ENCODE results near the gene MED15.
"Not testable (repeated sequence)": the region's sequence is repeated elsewhere in the genome, so short reads cannot be mapped to it uniquely, and the experiment has no call there.

Gene MED15

DNA sequence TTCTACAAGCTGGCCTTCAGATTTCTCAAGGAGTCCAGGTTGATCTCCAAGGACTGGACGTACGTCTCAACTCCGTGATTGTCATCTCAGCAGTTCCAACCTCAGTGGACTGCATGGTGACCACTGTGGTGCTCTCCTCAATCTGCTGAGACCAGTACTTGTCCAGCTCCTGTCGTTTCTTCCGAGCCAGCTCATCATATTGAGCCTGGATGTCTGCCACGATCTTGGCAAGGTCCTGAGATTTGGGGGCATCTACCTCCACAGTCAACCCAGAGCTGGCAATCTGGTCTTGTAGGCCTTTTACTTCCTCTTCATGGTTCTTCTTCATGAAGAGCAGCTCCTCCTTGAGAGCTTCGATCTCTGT, 24.3 kb upstream of the MED15 start:
- DNase-seq (ENCODE audit: low read depth in 2 of 2) = not testable (repeated sequence)

DNA sequence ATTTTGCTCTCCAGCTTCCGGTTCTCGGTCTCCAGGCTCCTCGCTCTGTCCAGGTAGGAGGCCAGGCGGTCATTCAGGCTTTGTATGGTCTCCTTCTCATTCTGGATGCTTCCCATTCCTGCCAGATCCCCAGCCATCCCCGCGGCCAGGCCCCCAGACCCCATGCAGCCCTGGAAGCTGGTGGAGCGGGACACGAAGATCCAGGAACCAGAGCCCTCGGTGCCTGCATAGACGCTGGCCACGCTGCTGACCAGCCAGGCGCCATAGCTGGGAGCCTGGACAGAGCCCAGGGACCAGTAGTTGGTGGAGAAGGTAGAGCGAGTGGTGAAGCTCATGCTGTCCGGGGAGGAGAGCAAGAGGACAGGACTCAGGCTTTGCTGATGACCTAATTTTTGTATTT, 23.6 kb upstream of the MED15 start:
- DNase-seq (ENCODE audit: low read depth in 2 of 2) = no peak

DNA sequence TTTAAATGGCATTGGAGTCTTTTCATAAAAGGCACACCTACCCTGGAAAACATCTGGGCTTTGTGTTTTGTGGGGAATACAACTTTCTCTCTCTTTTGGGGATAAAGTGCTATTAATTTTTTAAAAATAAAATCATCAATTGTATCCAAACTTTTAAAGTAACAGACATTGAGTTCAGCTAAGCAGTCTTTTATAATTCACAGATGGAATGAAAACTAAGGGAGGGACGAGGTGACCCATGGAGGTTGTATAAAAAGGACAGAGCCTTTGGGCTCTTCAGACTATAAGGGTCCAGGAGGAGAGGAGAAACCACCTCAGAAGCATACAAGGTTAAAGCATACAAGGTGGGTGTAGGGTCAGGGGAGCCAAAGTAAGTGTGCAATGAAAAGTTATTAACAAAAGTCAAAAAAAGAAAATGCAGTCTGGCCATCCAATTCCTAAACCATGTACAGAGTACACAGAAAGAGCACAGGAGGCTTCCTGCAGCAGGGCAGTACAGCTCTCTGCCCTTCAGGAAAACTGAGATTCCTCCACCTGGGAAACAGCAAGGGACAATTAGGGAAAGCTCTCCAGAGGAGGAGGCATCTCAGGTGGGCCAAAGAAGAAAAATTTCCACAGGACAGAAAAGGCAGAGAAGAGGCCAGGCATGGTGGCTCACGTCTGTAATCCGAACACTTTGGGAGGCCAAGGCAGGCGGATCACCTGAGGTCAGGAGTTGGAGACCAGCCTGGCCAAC, 22.3 kb upstream of the MED15 start:
- DNase-seq (ENCODE audit: low read depth in 2 of 2) = no peak

DNA sequence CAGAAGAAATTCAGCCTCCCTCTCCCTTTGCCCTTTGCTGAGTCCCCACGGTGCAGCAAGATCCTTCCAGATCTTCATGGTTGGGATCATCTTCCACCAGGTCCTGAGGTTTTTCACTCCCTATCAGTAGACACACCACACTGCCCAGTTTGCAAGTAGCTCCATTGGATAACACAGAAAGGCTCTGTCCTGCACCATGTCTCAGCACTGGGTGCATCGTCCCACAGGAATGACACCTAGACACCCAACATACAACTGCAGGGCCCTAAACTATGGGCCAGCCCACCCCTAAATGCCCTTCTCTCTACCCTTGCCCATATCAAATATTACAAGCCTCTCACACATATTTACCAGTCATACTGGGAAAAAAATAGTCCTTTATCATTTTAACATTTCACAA, 21.2 kb upstream of the MED15 start:
- no peak for DNase-seq (ENCODE audit: low read depth in 2 of 2)

DNA sequence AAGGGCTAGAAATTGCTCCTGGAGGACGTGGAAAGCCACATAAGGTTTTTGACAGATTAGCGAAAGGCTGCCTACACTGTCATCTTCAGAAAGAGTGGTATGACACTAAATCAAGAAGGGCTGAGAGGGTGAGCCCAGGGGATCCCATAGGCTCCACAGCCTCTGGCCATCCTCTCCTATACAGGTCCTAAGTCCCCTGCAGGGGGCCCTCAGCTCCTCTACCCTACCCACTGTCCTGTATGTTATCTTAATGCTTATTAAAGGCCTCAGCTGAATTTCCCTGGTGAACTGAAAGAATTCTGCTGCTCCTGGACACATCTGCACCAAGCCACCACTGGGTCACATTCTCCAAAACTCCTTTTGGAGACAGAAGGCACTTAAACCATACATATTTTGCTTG, 19.7 kb upstream of the MED15 start:
- no peak for DNase-seq (ENCODE audit: low read depth in 2 of 2)

DNA sequence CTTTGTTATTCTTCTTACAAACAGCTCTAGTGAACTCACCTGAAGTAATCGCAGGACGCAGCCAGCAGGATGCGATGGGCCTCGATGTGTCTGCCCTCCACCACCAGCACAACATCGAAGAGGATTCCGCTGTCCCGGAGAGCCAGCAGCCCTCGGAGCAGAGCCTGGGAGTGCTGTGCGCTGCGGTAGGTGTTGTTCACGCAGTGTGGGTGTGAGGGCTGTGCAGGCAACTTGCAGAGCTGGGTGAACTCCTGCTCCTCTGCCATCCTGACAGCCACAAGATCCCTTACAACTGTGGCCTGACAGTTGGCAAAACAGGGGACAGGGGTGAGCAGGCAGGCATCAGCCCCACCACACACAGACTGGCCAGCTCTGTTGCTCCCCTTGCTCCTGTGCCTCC, 18.5 kb upstream of the MED15 start:
- DNase-seq (ENCODE audit: low read depth in 2 of 2) = no peak

DNA sequence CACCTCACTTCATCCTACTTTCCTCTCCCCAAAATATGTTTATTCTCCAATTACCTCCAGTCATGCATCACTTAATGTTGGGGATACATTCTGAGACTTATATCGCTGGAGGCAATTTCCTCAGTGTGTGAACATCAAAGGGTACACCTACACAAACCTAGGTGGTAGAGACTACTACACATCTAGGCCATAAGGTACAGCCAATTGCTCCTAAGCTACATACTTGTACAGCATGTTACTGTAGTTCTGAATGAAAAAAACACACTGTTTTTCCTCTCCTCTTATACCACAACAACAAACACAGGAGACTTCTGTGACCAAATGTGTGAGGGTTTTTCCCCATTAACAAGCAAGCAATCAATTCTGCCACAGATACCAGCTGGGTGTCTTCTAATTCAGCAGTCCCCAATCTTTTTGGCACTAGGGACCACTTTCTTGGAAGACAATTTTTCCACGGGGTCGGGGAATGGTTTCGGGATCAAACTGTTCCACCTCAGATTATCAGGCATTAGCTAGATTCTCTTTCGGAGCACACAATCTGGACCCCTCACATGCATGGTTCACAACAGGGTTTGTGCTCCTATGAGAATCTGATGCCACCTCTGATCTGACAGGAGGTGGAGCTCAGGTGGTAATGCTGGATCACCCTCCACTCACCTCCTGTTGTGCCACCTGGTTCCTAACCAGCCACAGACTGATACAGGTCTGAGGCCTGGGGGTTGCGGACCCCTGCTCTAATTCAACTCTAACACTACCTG, 17.0 kb upstream of the MED15 start:
- DNase-seq (ENCODE audit: low read depth in 2 of 2) = no peak

DNA sequence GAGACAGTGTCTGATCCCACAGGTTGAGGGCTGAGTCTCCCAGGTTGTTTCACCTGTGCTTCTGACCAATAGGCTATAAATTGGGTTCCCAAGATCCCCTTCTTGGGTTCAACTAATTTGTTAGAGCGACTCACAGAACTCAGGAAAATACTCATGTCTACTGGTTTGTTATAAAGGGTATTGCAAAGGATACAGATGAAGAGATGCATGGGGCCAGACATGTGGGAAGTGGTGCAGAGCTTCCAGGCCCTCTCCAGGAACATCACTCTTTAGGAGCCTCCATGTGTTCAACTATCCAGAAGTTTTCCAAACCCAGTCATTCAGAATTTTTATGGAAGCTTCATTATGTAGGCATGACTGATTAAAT, 16.5 kb upstream of the MED15 start:
- DNase-seq (ENCODE audit: low read depth in 2 of 2) = no peak

DNA sequence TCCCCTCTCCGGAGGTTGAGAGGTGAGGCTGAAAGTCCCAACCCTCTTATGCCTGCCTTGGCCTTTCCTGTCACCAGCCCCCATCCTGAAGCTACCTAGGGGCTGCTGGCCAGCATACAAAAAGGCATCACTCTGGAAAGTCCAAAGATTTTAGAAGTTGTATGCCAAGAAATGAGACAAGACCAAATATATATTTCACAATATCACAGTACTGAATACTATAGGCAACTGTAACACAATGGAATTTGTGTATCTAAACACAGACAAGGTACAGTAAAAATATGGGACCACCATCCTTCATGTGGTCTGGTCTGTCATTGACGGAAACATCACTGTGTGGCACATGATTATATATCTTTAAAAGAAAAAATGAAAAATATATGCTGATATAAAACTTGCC, 16.1 kb upstream of the MED15 start:
- DNase-seq (ENCODE audit: low read depth in 2 of 2) = no peak

DNA sequence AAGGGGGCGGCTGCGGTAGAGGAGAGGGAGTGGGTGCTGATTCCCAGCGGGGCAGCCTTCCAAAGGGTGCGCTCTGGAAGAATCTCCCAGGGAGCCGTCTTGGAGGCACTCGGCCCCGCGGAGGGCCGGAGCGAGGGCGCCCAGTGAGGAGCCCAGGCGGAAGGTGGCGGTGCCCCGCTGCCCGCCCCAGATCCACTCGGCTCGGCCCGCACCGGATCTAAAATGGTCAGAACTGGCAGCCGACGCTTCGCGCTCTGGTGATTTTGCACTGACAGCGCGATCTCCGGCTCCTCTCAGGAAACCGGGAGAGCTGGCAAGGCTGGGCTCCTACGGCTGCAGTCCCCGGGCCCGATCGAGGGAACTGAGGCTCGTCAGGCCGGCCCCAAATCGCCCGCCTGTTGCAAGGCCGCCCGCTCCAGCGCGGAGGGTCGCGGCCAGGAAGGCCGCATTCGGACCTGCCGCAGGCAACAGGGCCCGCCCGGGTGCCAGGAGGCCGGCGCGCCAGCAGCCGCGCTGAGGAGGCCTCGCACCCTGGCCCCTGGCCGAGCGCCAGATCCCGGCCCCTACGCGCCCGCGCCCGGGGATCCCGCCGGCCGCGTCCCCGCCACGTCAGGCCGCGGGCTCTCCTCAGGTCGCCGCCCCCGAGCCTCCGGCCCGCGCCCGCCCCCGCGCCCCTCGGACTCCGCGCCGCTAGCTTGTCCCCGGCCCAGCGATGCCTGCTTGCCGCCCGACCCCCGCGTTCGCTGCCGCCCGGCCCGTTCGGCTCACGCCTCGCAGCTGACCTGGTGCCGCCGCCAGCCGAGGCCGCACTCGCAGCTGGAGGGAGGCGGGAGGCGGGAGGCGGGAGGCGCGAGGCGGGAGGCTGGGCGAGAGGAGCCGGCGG, 12.2 kb upstream of the MED15 start, which contains the start of gene KLHL22:
TSS of gene KLHL22 (minus strand) at position 818 of the 883 bp plus-strand sequence. CDS start 6,584 bp downstream, outside the sequence.
- no peak for DNase-seq (ENCODE audit: low read depth in 2 of 2)

DNA sequence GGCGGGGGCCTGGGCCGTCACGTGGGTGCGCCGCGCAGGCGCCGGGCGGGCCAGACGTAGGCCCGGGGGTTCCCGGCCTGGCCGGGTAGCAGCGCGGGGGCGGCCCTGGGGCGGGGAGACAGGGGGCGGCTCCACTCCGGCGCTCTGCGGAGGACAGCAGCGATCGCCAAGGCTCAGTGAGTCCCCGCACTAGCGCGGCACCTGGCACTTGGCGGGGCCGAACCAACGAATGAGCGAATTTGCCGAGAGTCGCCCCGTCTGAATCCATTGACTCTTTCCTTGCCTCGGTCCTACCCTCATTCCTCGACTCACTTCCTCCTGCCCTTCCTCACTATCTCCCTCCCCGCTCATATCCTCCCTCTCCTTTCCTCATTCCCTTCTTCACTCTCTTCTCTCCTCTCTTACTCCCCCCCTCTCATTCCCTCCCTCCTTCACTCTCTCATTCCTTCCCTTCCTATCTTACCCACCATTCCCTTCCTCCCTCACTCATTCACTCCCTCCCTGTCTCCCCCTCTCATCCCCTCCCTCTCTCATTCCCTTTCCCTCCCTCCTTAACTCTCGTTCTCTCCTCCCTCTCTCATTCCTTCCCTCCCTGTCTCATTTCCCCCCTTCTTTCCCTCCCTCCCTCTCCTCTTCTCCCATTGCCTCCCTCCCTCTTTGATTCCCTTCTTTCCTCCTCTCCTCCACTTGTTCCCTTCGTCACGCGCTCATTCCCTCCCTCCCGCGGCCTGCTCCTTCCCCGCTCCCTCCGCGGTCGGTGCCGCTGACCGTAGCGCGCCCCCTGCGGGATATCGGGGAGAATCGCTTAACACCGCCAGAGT, 11.3 kb upstream of the MED15 start:
- DNase-seq (ENCODE audit: low read depth in 2 of 2) = peak; percentile 85 to 86

DNA sequence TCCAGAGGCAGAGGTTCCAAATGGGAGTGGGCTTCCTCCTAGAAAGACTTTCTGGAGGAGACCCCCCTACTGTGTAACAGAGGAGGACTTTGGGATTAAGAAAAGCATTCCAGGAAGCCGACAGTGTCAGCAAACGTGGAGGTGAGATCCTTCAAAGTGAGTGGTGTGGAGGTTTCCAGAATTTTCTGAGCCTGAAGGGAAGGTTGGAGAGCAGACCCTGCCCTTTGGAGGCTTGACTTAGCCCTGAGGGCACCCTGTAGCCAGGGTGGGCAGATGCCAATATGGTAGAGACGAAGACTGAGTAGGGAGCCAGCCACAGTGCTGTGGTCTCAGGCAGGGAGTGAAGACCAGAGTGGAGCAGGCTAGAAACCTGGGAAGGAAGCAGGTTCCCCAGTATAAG, 10.0 kb upstream of the MED15 start:
- no peak for DNase-seq (ENCODE audit: low read depth in 2 of 2)

DNA sequence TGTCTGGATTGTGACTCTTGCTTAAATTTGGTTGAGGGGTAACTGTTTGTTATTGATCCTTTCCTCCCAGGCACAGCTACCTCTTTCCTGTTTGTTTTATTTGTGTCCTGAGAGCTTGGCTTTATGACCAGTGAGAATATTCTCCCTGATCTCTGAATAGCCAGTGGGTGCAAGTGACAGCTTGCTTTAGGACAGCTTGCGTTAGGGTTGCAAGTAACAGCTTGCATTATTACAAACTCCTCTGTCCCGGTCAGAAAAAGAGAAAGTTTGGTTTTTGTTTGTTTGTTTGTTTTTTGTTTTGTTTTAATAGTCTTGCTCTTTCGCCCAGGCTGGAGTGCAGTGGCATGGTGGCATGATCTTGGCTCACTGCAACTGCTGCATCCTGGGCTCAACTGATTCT, 8.5 kb upstream of the MED15 start:
- no peak for DNase-seq (ENCODE audit: low read depth in 2 of 2)

DNA sequence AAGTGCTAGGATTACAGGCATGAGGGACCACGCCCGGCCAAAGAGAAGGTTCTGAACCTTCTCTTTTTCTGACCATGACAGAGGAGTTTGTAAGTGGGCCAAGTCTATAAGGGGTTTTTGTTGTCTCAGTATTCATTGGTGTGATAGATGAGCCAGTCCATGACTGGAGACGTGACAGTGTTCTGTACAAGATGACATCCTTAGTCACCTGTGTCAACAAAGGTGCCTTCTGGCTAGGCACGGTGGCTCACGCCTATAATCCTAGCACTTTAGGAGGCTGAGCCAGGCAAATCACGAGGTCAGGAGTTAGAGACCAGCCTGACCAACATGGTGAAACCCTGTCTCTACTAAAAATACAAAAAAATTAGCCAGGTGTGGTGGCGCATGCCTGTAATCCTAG, 7.6 kb upstream of the MED15 start:
- DNase-seq (ENCODE audit: low read depth in 2 of 2) = no peak

DNA sequence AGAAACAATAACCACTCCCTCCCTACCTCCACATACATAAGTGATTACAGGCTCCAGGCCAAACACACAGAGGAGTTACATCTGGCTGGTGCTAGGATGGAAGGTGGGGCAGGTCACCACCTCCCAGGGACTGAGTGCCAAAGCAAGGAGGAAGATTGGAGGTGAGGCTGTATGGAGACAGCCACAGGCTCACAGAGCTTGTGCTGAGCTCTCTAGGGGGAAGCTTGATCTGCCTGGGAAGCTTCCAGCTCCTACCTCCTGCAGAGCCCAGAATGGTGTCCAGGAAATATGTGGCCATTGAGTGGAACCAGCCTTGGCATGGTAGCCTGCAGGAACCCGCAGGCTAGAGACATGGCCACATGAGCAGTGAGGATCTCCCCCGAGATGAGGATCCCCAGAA, 3.6 kb upstream of the MED15 start:
- DNase-seq (ENCODE audit: low read depth in 2 of 2) = no peak

DNA sequence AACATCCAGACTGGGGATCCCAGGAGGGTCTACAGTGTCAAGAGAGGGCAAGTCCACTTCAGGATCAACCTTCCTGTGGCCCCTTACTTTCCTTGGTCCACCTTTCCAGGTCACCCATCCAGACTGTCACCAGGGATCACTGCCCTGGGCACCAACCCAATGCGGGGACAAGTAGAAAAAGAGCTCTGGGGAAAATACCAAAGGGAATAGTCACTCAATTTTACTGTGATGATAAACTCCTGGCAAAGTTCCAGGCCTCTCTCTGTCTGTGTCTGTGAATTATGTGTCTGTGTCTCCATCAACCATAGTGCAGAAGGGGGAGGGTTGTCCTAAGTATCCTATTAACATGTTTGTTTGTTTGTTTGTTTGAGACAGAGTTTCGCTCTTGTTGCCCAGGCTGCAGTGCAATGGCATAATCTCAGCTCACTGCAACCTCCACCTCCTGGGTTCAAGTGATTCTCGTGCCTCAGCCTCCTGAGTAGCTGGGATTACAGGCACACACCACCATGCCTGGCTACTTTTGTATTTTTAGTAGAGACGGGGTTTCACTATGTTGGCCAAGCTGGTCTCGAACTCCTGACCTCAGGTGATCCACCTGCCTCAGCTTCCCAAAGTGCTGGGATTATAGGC, 3.0 kb upstream of the MED15 start:
- DNase-seq (ENCODE audit: low read depth in 2 of 2) = not testable (repeated sequence)

DNA sequence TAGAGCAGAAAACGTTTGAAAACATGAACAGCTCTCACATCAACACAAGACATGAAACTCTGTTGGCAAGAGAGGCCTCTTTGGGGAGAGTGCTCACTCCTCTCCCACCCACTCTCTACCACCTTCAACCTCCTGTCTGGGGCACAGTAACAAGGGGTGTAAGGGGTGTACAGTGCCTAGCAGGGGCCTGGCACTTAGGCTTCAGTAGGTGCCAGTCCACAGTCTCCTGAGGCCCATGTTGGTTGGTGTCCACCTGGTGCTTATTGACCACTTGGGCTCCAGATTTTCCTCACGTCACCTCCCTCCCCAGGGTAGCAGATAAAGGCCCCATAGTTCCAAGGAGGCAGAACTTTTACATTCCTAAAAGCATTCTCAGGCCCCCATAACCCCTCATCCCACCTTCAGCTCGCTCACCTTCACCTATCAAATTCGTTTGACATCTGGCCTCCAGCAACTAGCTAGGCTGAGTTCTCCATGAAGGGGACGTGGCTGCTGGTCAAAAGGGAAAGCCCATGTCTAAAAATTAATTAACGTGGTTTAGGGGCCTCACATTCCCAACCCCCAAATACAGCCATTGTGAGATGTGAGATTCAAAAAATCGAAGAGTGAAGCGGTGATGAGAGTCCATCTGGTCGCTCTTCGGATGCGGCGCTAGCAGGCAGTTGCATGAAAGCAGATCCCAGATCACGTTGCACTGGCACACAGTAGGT, 712 bp upstream of the MED15 start:
- DNase-seq (ENCODE audit: low read depth in 2 of 2) = no peak

DNA sequence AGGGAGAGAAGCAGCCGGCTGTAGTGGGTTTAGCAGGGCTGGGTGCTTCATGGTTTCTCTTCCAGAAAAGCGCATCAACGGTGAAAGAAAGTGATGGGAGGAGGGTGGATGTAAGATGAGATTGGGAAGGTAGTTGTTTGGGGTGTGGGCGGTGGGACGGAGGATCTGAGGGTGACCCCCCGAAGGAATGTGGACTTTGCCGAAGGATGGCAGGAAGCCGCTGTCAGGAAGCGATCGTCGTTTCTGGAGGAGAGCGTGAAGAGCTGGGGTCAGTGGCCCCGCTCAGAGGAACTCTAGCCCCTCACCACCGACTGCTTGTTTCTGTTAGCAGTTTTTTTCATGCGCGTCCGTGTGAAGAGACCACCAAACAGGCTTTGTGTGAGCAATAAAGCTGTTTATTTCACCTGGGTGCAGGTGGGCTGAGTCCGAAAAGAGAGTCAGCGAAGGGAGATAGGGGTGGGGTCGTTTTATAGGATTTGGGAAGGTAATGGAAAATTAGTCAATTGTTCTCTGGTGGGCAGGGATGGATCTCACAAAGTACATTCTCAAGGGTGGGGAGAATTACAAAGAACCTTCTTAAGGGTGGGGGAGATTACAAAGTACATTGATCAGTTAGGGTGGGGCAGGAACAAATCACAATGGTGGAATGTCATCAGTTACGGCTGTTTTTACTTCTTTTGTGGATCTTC, 801 bp downstream of the MED15 start:
- DNase-seq (ENCODE audit: low read depth in 2 of 2) = not testable (repeated sequence)

DNA sequence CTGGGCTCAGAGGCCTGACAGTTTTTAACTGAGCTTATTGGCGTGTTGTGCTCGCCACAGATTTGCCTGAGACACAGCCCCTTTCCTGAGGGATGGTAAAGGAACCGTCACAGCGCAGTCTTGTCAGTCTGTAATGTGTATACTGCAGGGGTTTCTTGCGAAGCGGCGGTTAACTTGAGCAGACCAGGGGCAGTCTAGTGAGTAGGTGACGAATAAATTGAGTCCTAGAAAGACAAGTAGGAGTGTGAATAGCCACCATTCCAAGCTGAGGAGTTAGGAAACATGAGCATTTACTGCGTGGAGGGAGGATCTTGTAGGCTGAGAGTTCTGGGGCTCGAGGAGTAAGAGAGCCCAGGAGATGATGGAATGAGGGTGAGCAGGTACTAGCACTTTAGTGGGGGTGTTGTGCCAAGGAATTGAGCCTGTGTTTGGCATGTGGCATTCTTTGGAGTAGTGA, 1.4 kb downstream of the MED15 start:
- DNase-seq (ENCODE audit: low read depth in 2 of 2) = no peak

Data from stimulated activated CD8-positive, alpha-beta memory T cell treated with anti-CD3 and anti-CD28 coated beads, Interleukin-7, amount 100 ng/mL, for 1 hour (primary cell).